HT-29 (cell line): ENCODE results near the gene PLAC8L1. TPM values are rescaled to one million over a fixed set of nuclear protein-coding genes. Genes with fewer than 3 reads are reported as not detected.
"Not testable (repeated sequence)": the region's sequence is repeated elsewhere in the genome, so short reads cannot be mapped to it uniquely, and the experiment has no call there.

Experiments
- DNase-seq: peaks from one replicate; pipeline ENCODE4 v3.0.0-alpha.2; 2015; ENCODE audit warnings: low spot score
- total RNA-seq: library from RNA; depleted of rRNA; stranded (reverse); fragments of >200 nt; shearing (Covaris generic); gene quantifications from 2 replicates; pipeline ENCODE4 v1.2.3, GENCODE V29; 2014; rRNA removed

The PLAC8L1 gene, protein sequence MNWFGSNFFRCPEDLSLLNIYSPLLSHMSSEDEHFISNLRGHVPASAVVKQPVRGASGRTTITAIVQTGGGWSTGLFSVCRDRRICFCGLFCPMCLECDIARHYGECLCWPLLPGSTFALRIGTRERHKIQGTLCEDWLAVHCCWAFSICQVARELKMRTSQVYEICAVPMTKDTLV
- not detected in 2 replicates for total RNA-seq

GRCh38 chr5:146105477-146105876, at the start of gene PLAC8L1:
Gene PLAC8L1 (minus strand): TSS chr5:146105577. CDS start chr5:146104311, 1,266 bp downstream.
- DNase-seq = no peak

DNA sequence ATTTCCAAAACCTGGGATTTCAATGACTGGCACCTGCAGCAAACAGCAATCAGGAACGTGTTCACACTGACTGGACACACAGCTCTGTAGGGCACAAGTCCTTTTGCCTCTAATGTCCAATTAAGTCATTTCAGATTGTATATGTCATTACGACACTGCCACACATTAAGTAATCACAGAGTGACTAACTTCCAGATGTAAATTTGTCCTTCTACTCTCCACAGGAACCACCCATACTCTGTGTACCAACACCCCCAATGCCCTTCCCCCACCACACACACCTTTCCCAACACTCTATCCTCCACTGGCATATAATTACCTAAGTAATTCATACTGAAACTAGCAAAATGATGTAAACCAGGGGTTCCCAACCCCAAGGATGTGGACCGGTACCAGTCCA, 46.6 kb upstream of the PLAC8L1 start:
- DNase-seq = no peak

- peak; percentile 74 for DNase-seq
Observed at GRCh38 chr5:146137967-146138403, 32.6 kb upstream of the PLAC8L1 start.

DNA sequence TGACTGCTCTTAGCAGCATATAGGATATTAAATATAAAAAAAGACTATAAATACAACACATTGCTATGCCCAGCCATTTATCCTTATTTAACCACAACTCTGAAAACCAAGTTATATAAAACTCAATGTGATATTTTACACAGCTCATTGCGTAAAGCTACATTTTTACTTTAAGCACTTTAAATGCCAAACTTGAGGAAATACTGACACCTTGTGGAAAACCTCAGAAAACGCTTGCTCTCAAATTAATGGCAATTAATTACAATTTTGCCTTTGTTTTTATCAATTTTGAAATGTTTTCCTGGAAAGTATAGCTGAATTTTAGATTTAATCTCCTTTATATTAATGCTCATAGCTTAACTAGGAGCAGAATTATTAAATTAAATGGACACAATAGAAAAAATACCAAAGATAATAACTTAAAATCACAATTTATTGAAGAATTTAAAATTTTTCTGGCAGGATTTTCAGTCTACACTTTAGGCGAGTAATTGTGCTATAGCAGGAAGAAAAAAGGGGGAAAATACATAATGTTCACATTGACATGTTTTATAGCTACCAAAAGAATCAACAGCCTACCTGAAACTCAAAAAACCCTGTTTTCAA, 25.2 kb upstream of the PLAC8L1 start:
- DNase-seq = peak; percentile 25

GRCh38 chr5:146126068-146126467, 20.7 kb upstream of the PLAC8L1 start:
- DNase-seq = no peak

DNA sequence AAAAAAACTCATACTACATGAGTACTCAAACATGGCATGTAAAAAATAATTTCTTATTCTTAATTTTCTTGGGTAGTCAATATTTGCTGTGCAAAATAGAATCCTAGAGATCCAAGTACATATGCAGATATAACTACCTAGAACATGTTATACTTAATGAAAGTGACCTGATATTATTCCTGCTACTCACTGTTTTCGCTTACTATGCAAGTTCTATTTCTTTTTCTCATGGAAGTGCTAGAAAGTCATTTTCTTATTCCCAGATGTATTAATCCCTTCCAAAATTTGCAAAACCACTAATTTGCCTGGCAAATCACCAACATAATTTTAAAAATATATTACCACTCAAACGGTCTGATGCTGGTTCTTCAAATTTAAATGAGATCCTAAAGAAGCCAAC, 19.2 kb upstream of the PLAC8L1 start:
- DNase-seq = no peak

DNA sequence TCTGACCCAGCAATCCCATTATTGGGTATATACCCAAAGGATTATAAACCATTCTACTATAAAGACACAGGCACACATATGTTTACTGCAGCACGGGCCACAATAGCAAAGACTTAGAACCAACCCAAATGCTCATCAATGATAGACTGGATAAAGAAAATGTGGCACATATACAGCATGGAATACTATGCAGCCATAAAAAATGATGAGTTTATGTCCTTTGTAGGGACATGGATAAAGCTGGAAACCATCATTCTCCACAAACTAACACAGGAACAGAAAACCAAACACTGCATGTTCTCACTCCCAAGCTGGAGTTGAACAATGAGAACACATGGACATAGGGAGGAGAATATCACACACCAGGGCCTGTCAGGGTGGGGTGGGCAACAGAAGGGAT, 16.1 kb upstream of the PLAC8L1 start:
- not testable (repeated sequence) for DNase-seq

DNA sequence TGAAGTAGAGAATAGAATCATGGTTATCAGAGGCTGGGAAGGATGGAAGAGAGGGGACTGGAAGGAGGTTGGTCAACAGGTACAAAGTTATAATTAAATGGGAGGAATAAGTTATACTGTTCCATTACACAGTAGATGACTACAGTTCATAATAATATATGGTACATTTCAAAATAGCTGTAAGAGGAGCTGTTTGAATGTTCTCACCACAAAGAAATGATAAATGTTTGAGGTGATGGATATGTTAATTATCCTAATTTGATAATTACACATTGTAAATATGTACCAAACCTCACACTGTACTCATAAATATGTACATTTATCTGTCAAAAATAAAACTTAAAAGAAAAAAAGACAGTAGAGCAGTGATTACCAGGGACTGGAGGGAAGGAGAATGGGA, 12.9 kb upstream of the PLAC8L1 start:
- no peak for DNase-seq

DNA sequence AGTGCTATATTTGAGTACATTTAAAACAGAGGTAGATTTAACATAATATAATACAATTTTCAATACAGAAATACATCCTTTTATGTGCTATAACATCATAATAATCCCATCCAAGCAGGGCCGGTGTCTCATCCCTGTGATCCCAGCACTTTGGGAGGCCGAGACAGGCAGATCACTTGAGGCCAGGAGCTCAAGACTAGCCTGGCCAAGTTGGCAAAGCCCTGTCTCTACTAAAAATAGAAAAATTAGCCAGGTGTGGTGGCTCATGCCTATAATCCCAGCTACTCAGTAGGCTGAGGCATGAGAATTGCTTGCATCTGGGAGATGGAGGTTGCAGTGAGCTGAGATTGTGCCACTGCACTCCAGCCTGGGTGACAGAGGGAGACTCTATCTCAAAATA, 11.8 kb upstream of the PLAC8L1 start:
- DNase-seq = not testable (repeated sequence)

GRCh38 chr5:146116361-146116760, 11.0 kb upstream of the PLAC8L1 start:
- no peak for DNase-seq

- no peak for DNase-seq
Observed at GRCh38 chr5:146112476-146112875, 7.1 kb upstream of the PLAC8L1 start.

DNA sequence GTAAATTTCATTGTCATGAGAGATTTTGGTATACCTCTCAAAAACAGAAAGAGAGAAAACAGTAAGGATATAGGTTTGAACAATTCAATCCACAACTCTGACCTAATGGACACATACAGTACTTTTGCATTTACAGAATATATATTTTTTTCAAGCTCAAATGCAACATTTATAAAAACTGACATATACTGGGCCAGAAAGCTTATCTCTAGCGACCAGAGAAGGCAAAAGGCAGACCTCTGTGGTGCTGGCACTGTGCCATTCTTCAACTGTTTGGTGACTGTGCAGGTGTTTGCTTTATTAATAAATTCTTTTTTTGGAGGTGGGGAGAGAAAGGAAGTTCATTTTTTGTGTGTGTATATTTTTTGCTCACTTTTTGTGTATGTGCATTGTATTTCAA, 6.0 kb upstream of the PLAC8L1 start:
- no peak for DNase-seq

GRCh38 chr5:146109379-146109778, 4.0 kb upstream of the PLAC8L1 start:
- DNase-seq = no peak

DNA sequence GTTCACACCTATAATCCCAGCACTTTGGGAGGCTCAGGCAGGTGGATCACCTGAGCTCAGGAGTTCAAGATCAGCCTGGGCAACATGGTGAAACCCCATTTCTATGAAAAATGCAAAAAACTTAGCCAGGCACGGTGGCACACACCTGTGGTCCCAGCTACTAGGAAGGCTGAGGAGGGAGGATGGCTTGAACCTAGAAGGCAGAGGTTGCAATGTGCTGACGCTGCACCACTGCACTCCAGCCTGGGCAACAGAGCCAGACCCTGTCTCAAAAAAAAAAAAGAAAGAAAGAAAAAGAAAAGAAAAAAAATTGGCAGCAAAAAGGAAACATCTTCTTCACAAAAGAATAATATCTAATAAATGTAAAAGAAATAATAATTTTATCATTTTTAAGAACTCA, 3.5 kb upstream of the PLAC8L1 start:
- DNase-seq = not testable (repeated sequence)

DNA sequence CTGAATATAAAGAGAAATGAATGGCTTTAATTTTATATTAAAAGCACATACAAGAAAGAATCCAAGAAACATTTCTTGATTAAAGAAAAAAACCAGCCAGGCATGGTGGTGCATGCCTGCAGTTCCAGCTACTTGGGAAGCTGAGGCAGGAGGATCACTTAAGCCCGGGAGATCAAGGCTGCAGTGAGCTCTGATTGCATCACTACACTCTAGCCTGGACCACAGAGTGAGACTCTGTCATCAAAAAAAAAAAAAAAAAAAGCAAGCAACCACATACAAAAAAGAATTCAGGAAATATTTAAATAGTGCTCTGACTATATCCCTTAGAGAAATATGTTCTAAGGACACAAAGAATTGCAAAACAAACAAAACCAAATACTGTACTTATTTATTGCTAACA, 2.5 kb upstream of the PLAC8L1 start:
- DNase-seq = no peak

- no peak for DNase-seq
Observed at GRCh38 chr5:146103594-146103993, 1.8 kb downstream of the PLAC8L1 start.

GRCh38 chr5:146101646-146102045, 3.7 kb downstream of the PLAC8L1 start:
- no peak for DNase-seq

DNA sequence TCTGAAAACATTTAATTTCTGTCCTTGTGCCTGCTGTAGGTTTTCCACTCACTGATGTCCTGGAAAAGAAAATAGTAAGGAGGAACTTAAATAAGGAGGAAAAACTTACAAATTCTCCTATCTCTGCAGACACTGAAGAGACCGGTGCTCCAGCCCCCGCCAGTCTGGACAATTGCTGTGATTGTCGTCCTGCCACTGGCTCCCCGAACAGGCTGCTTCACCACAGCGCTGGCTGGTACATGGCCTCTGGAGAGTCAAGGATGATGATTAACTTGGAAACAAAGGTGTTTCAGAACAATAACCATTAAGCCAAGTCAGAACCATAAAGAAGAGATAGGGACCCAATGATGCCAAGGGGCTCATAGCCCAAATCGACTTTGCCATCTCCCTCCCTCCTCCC, 7.3 kb downstream of the PLAC8L1 start:
- DNase-seq = no peak

DNA sequence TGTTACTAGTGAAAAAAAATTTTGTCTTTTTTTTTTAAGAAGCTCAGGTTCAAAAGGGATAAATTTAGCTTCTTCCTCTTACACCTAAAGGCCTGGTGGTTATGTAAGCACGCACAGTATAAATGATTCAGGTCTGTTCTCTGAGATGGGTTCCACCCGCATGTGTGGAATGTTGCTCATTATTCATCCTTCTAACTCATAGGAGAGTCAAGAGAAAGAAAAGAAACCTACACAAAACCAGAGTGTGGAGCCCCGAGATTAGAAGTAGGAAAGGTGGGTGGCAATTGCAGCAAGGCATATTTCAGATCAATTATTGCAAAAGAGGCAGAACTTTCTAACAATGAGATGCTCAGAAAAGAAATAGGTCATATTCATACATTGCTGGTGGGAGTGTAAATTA, 13.5 kb downstream of the PLAC8L1 start:
- DNase-seq = no peak

DNA sequence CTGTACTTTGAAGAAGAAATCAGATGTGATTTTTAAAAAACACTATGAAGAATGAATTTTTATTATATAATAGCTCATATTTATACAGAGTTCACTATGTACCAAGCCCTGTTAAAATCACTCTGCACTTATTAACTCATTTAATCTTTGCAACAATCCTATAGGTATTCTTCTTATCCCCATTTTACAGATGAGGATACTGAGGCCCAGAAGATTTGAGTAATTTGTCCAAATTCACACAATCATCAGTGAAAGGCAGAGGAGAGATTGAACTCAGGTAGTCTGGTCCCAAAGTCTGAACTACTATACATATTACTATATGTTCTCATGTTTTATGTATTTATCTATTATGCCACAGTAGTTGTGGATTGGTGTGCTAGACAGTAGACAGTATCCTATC, 16.1 kb downstream of the PLAC8L1 start:
- no peak for DNase-seq

GRCh38 chr5:146088098-146088497, 17.3 kb downstream of the PLAC8L1 start:
- no peak for DNase-seq

- no peak for DNase-seq
Observed at GRCh38 chr5:146084376-146084775, 21.0 kb downstream of the PLAC8L1 start.

DNA sequence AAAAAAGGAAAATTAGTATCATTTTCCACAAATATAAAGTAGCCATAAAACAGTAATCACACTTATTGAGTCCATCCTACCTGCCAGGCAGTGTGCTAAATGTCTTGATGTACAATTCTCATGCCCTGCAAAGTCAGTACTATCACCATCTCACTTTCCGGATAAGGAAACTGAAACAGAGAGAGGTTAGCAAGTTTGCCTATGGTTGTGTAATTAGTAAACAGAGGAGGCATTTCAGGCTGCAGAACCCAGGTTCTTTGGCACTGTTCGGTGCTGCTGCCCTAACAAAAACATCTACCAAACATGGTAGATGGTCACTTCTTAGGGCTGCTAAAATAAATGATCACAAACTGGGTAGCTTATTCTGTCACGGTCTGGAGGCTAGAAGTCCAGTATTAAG, 22.6 kb downstream of the PLAC8L1 start:
- DNase-seq = no peak

- DNase-seq = no peak
Observed at GRCh38 chr5:146081556-146081955, 23.8 kb downstream of the PLAC8L1 start.
